ENCODE measurements around the gene PCBP3. TPM values are rescaled to one million over a fixed set of nuclear protein-coding genes. Genes with fewer than 3 reads are reported as not detected.
A peak's percentile ranks its signal among the peaks of the same experiment; 100 is the strongest.

The PCBP3 gene
- total RNA-seq, 2 experiments from 2014 or later: 5.3 to 6.6 TPM

- intact Hi-C loops (cut with micrococcal nuclease): no loop called here
Observed at GRCh38 chr21:45888386-45889009, 245.0 kb downstream of the PCBP3 start.

GRCh38 chr21:45889256-45889655 lies 245.7 kb downstream of the PCBP3 start:
- Mint-ChIP-seq H3K27ac (no peak overlapping the region), H3K4me3 (no peak overlapping the region), H3K9me3 (no peaks in the 10 kb centered on the region), H3K27me3 (no peaks in the 10 kb centered on the region), H3K4me1 (ENCODE audit: low read depth) (peaks cover 83% of the 10 kb centered on the region), H3K36me3 (no peaks in the 10 kb centered on the region)
- intact Hi-C loops (cut with micrococcal nuclease): no loop called here
- POLR2A ChIA-PET: interaction anchor here (0.8 kb wide), 1 partner anchor 9 kb away, joined by 3 read pairs; no protein-coding TSS in a partner anchor
- no peak for DNase-seq
- CTCF ChIA-PET: interaction anchor here (0.8 to 2.0 kb wide), 3 partner anchors 9 to 37 kb away, joined by 3 to 18 read pairs (median 3); no protein-coding TSS in a partner anchor

More at GRCh38 chr21:45888386-45889009, 245.0 kb downstream of the PCBP3 start:
- peaks cover 85% of the 10 kb centered on the region for H3K4me1 Mint-ChIP-seq (ENCODE audit: low read depth)
- ChIA-PET POLR2A (no interaction called here), CTCF (interaction anchor here (1.2 to 2.0 kb wide), 2 partner anchors 8 to 32 kb away, joined by 3 to 18 read pairs; no protein-coding TSS in a partner anchor)
- H3K9me3 Mint-ChIP-seq: no peaks in the 10 kb centered on the region
- DNase-seq: no peak
- H3K4me3 Mint-ChIP-seq: no peak overlapping the region
- H3K27ac Mint-ChIP-seq: no peak overlapping the region
- H3K27me3 Mint-ChIP-seq: no peaks in the 10 kb centered on the region
- no peaks in the 10 kb centered on the region for H3K36me3 Mint-ChIP-seq

- intact Hi-C loops (cut with micrococcal nuclease): no loop called here
- DNase-seq: no peak
- Mint-ChIP-seq H3K4me3 (no peak overlapping the region), H3K9me3 (no peaks in the 10 kb centered on the region), H3K27ac (no peak overlapping the region), H3K4me1 (ENCODE audit: low read depth) (peaks cover 81% of the 10 kb centered on the region), H3K36me3 (no peaks in the 10 kb centered on the region), H3K27me3 (no peaks in the 10 kb centered on the region)
- POLR2A ChIA-PET: no interaction called here
- CTCF ChIA-PET: interaction anchor here (0.7 to 2.0 kb wide), 3 partner anchors 9 to 36 kb away, joined by 3 to 18 read pairs (median 5); no protein-coding TSS in a partner anchor
Observed at GRCh38 chr21:45889961-45890360, 246.4 kb downstream of the PCBP3 start.

- no peak overlapping the region for H3K4me3 Mint-ChIP-seq
- H3K36me3 Mint-ChIP-seq: no peaks in the 10 kb centered on the region
- no peaks in the 10 kb centered on the region for H3K9me3 Mint-ChIP-seq
- DNase-seq: no peak
- no peaks in the 10 kb centered on the region for H3K27me3 Mint-ChIP-seq
- ChIA-PET POLR2A (no interaction called here), CTCF (interaction anchor here (1.4 kb wide), 1 partner anchor 11 kb away, joined by 4 read pairs; no protein-coding TSS in a partner anchor)
- H3K4me1 Mint-ChIP-seq (ENCODE audit: low read depth): peaks cover 65% of the 10 kb centered on the region
- H3K27ac Mint-ChIP-seq: no peak overlapping the region
- intact Hi-C loops (cut with micrococcal nuclease): no loop called here
Observed at GRCh38 chr21:45891388-45892155, 248.0 kb downstream of the PCBP3 start.

GRCh38 chr21:45892156-45892915 lies 248.8 kb downstream of the PCBP3 start:
- DNase-seq: peak; percentile 43
- Mint-ChIP-seq H3K27ac (no peak overlapping the region), H3K36me3 (no peaks in the 10 kb centered on the region), H3K9me3 (no peaks in the 10 kb centered on the region), H3K4me1 (ENCODE audit: low read depth) (peaks cover 58% of the 10 kb centered on the region), H3K4me3 (peak overlapping the region; percentile 20), H3K27me3 (no peaks in the 10 kb centered on the region)
- ChIA-PET CTCF (interaction anchor here (1.4 kb wide), 1 partner anchor 12 kb away, joined by 4 read pairs; no protein-coding TSS in a partner anchor), POLR2A (no interaction called here)
- intact Hi-C loops (cut with micrococcal nuclease): no loop called here

GRCh38 chr21:45892916-45893739 lies 249.6 kb downstream of the PCBP3 start:
- Mint-ChIP-seq H3K9me3 (no peaks in the 10 kb centered on the region), H3K4me1 (ENCODE audit: low read depth) (peaks cover 51% of the 10 kb centered on the region), H3K4me3 (no peak overlapping the region), H3K27me3 (no peaks in the 10 kb centered on the region), H3K36me3 (no peaks in the 10 kb centered on the region), H3K27ac (no peak overlapping the region)
- intact Hi-C loops (cut with micrococcal nuclease): no loop called here
- no peak for DNase-seq
- POLR2A ChIA-PET: no interaction called here
- CTCF ChIA-PET: no interaction called here

- no peaks in the 10 kb centered on the region for H3K27me3 Mint-ChIP-seq
- H3K27ac Mint-ChIP-seq: no peak overlapping the region
- no peak for DNase-seq
Observed at GRCh38 chr21:45893740-45894449, 250.4 kb downstream of the PCBP3 start.

GRCh38 chr21:45894450-45894825 lies 250.9 kb downstream of the PCBP3 start:
- Mint-ChIP-seq H3K4me3 (no peak overlapping the region), H3K9me3 (no peaks in the 10 kb centered on the region), H3K4me1 (ENCODE audit: low read depth) (peaks cover 43% of the 10 kb centered on the region), H3K27me3 (no peaks in the 10 kb centered on the region), H3K27ac (no peak overlapping the region), H3K36me3 (no peaks in the 10 kb centered on the region)
- intact Hi-C loops (cut with micrococcal nuclease): no loop called here
- ChIA-PET CTCF (interaction anchor here (2.5 kb wide), 1 partner anchor 14 kb away, joined by 6 read pairs; no protein-coding TSS in a partner anchor), POLR2A (no interaction called here)
- DNase-seq: no peak

More at GRCh38 chr21:45893740-45894449, 250.4 kb downstream of the PCBP3 start:
- Mint-ChIP-seq H3K4me1 (ENCODE audit: low read depth) (peaks cover 45% of the 10 kb centered on the region), H3K9me3 (no peaks in the 10 kb centered on the region), H3K36me3 (no peaks in the 10 kb centered on the region), H3K4me3 (no peak overlapping the region)
- intact Hi-C loops (cut with micrococcal nuclease): no loop called here
- POLR2A ChIA-PET: no interaction called here
- CTCF ChIA-PET: interaction anchor here (2.5 kb wide), 1 partner anchor 13 kb away, joined by 6 read pairs; no protein-coding TSS in a partner anchor

GRCh38 chr21:45894906-45895777 lies 251.6 kb downstream of the PCBP3 start:
- no peaks in the 10 kb centered on the region for H3K27me3 Mint-ChIP-seq
- ChIA-PET CTCF (interaction anchor here (2.5 kb wide), 1 partner anchor 15 kb away, joined by 6 read pairs; no protein-coding TSS in a partner anchor), POLR2A (no interaction called here)
- H3K36me3 Mint-ChIP-seq: no peaks in the 10 kb centered on the region
- H3K4me3 Mint-ChIP-seq: no peak overlapping the region
- H3K27ac Mint-ChIP-seq: no peak overlapping the region
- peaks cover 37% of the 10 kb centered on the region for H3K4me1 Mint-ChIP-seq (ENCODE audit: low read depth)
- no peaks in the 10 kb centered on the region for H3K9me3 Mint-ChIP-seq
- intact Hi-C loops (cut with micrococcal nuclease): loop anchor here (1.0 kb wide), 1 partner anchor 32 kb away; no protein-coding TSS in a partner anchor
- DNase-seq: no peak

- no peaks in the 10 kb centered on the region for H3K36me3 Mint-ChIP-seq
- ChIA-PET POLR2A (no interaction called here), CTCF (interaction anchor here (2.5 kb wide), 1 partner anchor 15 kb away, joined by 6 read pairs; no protein-coding TSS in a partner anchor)
- H3K27ac Mint-ChIP-seq: no peak overlapping the region
- H3K27me3 Mint-ChIP-seq: no peaks in the 10 kb centered on the region
- H3K4me3 Mint-ChIP-seq: no peak overlapping the region
- H3K4me1 Mint-ChIP-seq (ENCODE audit: low read depth): peaks cover 30% of the 10 kb centered on the region
- intact Hi-C loops (cut with micrococcal nuclease): loop anchor here (1.0 kb wide), 1 partner anchor 33 kb away; no protein-coding TSS in a partner anchor
- no peak for DNase-seq
- no peaks in the 10 kb centered on the region for H3K9me3 Mint-ChIP-seq
Observed at GRCh38 chr21:45895778-45896370, 252.3 kb downstream of the PCBP3 start.
